ENCODE data around the gene NAV2.

The NAV2 gene

GRCh38 chr11:19817265-19817851, 104.7 kb downstream of the NAV2 start:
- Histone ChIP-seq H3K9ac (ENCODE audit: low read depth, low read length) (no peak overlapping the region), H3K4me3 (ENCODE audit: low read length) (no peak overlapping the region), H3K36me3 (ENCODE audit: insufficient read depth, low read length) (peaks cover 50% of the 10 kb centered on the region), H3K4me1 (ENCODE audit: control insufficient read depth, insufficient read depth, low read length) (peaks cover 75% of the 10 kb centered on the region), H3K27me3 (ENCODE audit: control insufficient read depth, insufficient read depth, low read length) (no peaks in the 10 kb centered on the region), H3K4me2 (ENCODE audit: low read length) (no peak overlapping the region), H3K9me3 (replicated peaks; ENCODE audit: low read length) (no peaks in the 10 kb centered on the region)

GRCh38 chr11:19817870-19818269, 105.2 kb downstream of the NAV2 start:
- Histone ChIP-seq H3K4me1 (ENCODE audit: control insufficient read depth, insufficient read depth, low read length) (peaks cover 71% of the 10 kb centered on the region), H3K4me2 (ENCODE audit: low read length) (no peak overlapping the region), H3K36me3 (ENCODE audit: insufficient read depth, low read length) (peaks cover 50% of the 10 kb centered on the region), H3K27me3 (ENCODE audit: control insufficient read depth, insufficient read depth, low read length) (no peaks in the 10 kb centered on the region), H3K9me3 (replicated peaks; ENCODE audit: low read length) (no peaks in the 10 kb centered on the region), H3K9ac (ENCODE audit: low read depth, low read length) (no peak overlapping the region), H3K4me3 (ENCODE audit: low read length) (no peak overlapping the region)

- Histone ChIP-seq H3K9me3 (replicated peaks; ENCODE audit: low read length) (no peaks in the 10 kb centered on the region), H3K9ac (ENCODE audit: low read depth, low read length) (no peak overlapping the region), H3K36me3 (ENCODE audit: insufficient read depth, low read length) (peaks cover 45% of the 10 kb centered on the region), H3K4me1 (ENCODE audit: control insufficient read depth, insufficient read depth, low read length) (peaks cover 63% of the 10 kb centered on the region), H3K4me2 (ENCODE audit: low read length) (no peak overlapping the region), H3K27me3 (ENCODE audit: control insufficient read depth, insufficient read depth, low read length) (no peaks in the 10 kb centered on the region), H3K4me3 (ENCODE audit: low read length) (no peak overlapping the region)
Measured at GRCh38 chr11:19818619-19819018, 106.0 kb downstream of the NAV2 start.

GRCh38 chr11:19819148-19819547, 106.5 kb downstream of the NAV2 start:
- peaks cover 58% of the 10 kb centered on the region for H3K4me1 ChIP-seq (ENCODE audit: control insufficient read depth, insufficient read depth, low read length)
- H3K36me3 ChIP-seq (ENCODE audit: insufficient read depth, low read length), result peaks cover 41% of the 10 kb centered on the region
- no peak overlapping the region for H3K4me3 ChIP-seq (ENCODE audit: low read length)
- H3K4me2 ChIP-seq (ENCODE audit: low read length), result no peak overlapping the region
- no peak overlapping the region for H3K9ac ChIP-seq (ENCODE audit: low read depth, low read length)
- no peaks in the 10 kb centered on the region for H3K27me3 ChIP-seq (ENCODE audit: control insufficient read depth, insufficient read depth, low read length)
- no peaks in the 10 kb centered on the region for H3K9me3 ChIP-seq (replicated peaks; ENCODE audit: low read length)

GRCh38 chr11:19820100-19820499, 107.5 kb downstream of the NAV2 start:
- Histone ChIP-seq H3K27me3 (ENCODE audit: control insufficient read depth, insufficient read depth, low read length) (no peaks in the 10 kb centered on the region), H3K4me3 (ENCODE audit: low read length) (no peak overlapping the region), H3K4me1 (ENCODE audit: control insufficient read depth, insufficient read depth, low read length) (peaks cover 50% of the 10 kb centered on the region), H3K36me3 (ENCODE audit: insufficient read depth, low read length) (peaks cover 43% of the 10 kb centered on the region), H3K9ac (ENCODE audit: low read depth, low read length) (no peak overlapping the region), H3K9me3 (replicated peaks; ENCODE audit: low read length) (no peaks in the 10 kb centered on the region), H3K4me2 (ENCODE audit: low read length) (no peak overlapping the region)

- H3K4me1 ChIP-seq (ENCODE audit: control insufficient read depth, insufficient read depth, low read length), result peaks cover 39% of the 10 kb centered on the region
- peaks cover 49% of the 10 kb centered on the region for H3K36me3 ChIP-seq (ENCODE audit: insufficient read depth, low read length)
- H3K9ac ChIP-seq (ENCODE audit: low read depth, low read length), result no peak overlapping the region
- H3K4me3 ChIP-seq (ENCODE audit: low read length), result no peak overlapping the region
- no peaks in the 10 kb centered on the region for H3K27me3 ChIP-seq (ENCODE audit: control insufficient read depth, insufficient read depth, low read length)
- H3K4me2 ChIP-seq (ENCODE audit: low read length), result no peak overlapping the region
- no peaks in the 10 kb centered on the region for H3K9me3 ChIP-seq (replicated peaks; ENCODE audit: low read length)
Measured at GRCh38 chr11:19821412-19821875, 108.8 kb downstream of the NAV2 start.

- Histone ChIP-seq H3K4me1 (ENCODE audit: control insufficient read depth, insufficient read depth, low read length) (peaks cover 37% of the 10 kb centered on the region), H3K9ac (ENCODE audit: low read depth, low read length) (no peak overlapping the region)
Measured at GRCh38 chr11:19821993-19822392, 109.4 kb downstream of the NAV2 start.

GRCh38 chr11:19822531-19822930, 109.9 kb downstream of the NAV2 start:
- Histone ChIP-seq H3K36me3 (ENCODE audit: insufficient read depth, low read length) (peaks cover 48% of the 10 kb centered on the region), H3K27me3 (ENCODE audit: control insufficient read depth, insufficient read depth, low read length) (no peaks in the 10 kb centered on the region), H3K4me3 (ENCODE audit: low read length) (no peak overlapping the region), H3K9ac (ENCODE audit: low read depth, low read length) (no peak overlapping the region), H3K4me2 (ENCODE audit: low read length) (no peak overlapping the region), H3K4me1 (ENCODE audit: control insufficient read depth, insufficient read depth, low read length) (peaks cover 31% of the 10 kb centered on the region), H3K9me3 (replicated peaks; ENCODE audit: low read length) (no peaks in the 10 kb centered on the region)

More at GRCh38 chr11:19821993-19822392, 109.4 kb downstream of the NAV2 start:
- Histone ChIP-seq H3K4me3 (ENCODE audit: low read length) (no peak overlapping the region), H3K9me3 (replicated peaks; ENCODE audit: low read length) (no peaks in the 10 kb centered on the region), H3K36me3 (ENCODE audit: insufficient read depth, low read length) (peaks cover 50% of the 10 kb centered on the region), H3K27me3 (ENCODE audit: control insufficient read depth, insufficient read depth, low read length) (no peaks in the 10 kb centered on the region), H3K4me2 (ENCODE audit: low read length) (no peak overlapping the region)

- H3K4me3 ChIP-seq (ENCODE audit: low read length), result no peak overlapping the region
- peaks cover 53% of the 10 kb centered on the region for H3K36me3 ChIP-seq (ENCODE audit: insufficient read depth, low read length)
- no peaks in the 10 kb centered on the region for H3K9me3 ChIP-seq (replicated peaks; ENCODE audit: low read length)
- no peak overlapping the region for H3K4me2 ChIP-seq (ENCODE audit: low read length)
- no peaks in the 10 kb centered on the region for H3K27me3 ChIP-seq (ENCODE audit: control insufficient read depth, insufficient read depth, low read length)
- H3K4me1 ChIP-seq (ENCODE audit: control insufficient read depth, insufficient read depth, low read length), result peaks cover 8% of the 10 kb centered on the region
- H3K9ac ChIP-seq (ENCODE audit: low read depth, low read length), result no peak overlapping the region
Measured at GRCh38 chr11:19826606-19827005, 114.0 kb downstream of the NAV2 start.

GRCh38 chr11:19827399-19828135, 114.9 kb downstream of the NAV2 start:
- no peaks in the 10 kb centered on the region for H3K9me3 ChIP-seq (replicated peaks; ENCODE audit: low read length)
- H3K4me3 ChIP-seq (ENCODE audit: low read length), result no peak overlapping the region
- peaks cover 54% of the 10 kb centered on the region for H3K36me3 ChIP-seq (ENCODE audit: insufficient read depth, low read length)
- no peaks in the 10 kb centered on the region for H3K27me3 ChIP-seq (ENCODE audit: control insufficient read depth, insufficient read depth, low read length)
- H3K4me2 ChIP-seq (ENCODE audit: low read length), result no peak overlapping the region
- peaks cover 8% of the 10 kb centered on the region for H3K4me1 ChIP-seq (ENCODE audit: control insufficient read depth, insufficient read depth, low read length)
- no peak overlapping the region for H3K9ac ChIP-seq (ENCODE audit: low read depth, low read length)

GRCh38 chr11:19828382-19829108, 115.9 kb downstream of the NAV2 start:
- Histone ChIP-seq H3K4me3 (ENCODE audit: low read length) (no peak overlapping the region), H3K9ac (ENCODE audit: low read depth, low read length) (no peak overlapping the region), H3K27me3 (ENCODE audit: control insufficient read depth, insufficient read depth, low read length) (no peaks in the 10 kb centered on the region), H3K9me3 (replicated peaks; ENCODE audit: low read length) (no peaks in the 10 kb centered on the region), H3K4me2 (ENCODE audit: low read length) (no peak overlapping the region), H3K36me3 (ENCODE audit: insufficient read depth, low read length) (peaks cover 63% of the 10 kb centered on the region), H3K4me1 (ENCODE audit: control insufficient read depth, insufficient read depth, low read length) (peaks cover 8% of the 10 kb centered on the region)

Measured in skeletal muscle satellite cell (primary cell).